Ishikawa (cell line): ENCODE results near the gene MAD1L1.

Experiments used
- CREB1 ChIP-seq: IDR thresholded peaks from 2 replicates; pipeline ENCODE4 v1.6.1; 2012; ENCODE audit warnings: low read depth
- EP300 ChIP-seq: IDR thresholded peaks from 2 replicates; pipeline ENCODE4 v1.6.1; 2012; ENCODE audit warnings: borderline replicate concordance
- NFIC ChIP-seq: IDR thresholded peaks from 2 replicates; pipeline ENCODE4 v1.6.1; 2012
- TAF1 ChIP-seq: IDR thresholded peaks from 2 replicates; pipeline ENCODE4 v1.6.1; 2012; ENCODE audit warnings: low read depth, mild to moderate bottlenecking
- TCF12 ChIP-seq: IDR thresholded peaks from 2 replicates; pipeline ENCODE4 v1.6.1; 2012; ENCODE audit warnings: low read depth
- TEAD4 ChIP-seq: IDR thresholded peaks from 2 replicates; pipeline ENCODE4 v1.6.1; 2012
- USF1 ChIP-seq: IDR thresholded peaks from 2 replicates; pipeline ENCODE4 v1.6.1; 2012
- ZBTB7A ChIP-seq: IDR thresholded peaks from 2 replicates; pipeline ENCODE4 v1.6.1; 2012; ENCODE audit warnings: low read depth

- TF ChIP-seq NFIC, result no peak
- no peak for TF ChIP-seq CREB1
- no peak for TF ChIP-seq TAF1
- no peak for TF ChIP-seq ZBTB7A
- TF ChIP-seq EP300, result no peak
- no peak for TF ChIP-seq TCF12
- TF ChIP-seq TEAD4, result no peak
- no peak for TF ChIP-seq USF1
Observed at GRCh38 chr7:2016761-2017480, 215.8 kb downstream of the MAD1L1 start.
